ENCODE measurements around the gene RPTOR.
A peak's percentile ranks its signal among the peaks of the same experiment; 100 is the strongest.

Gene RPTOR

GRCh38 chr17:80561541-80562114, 17.0 kb downstream of the RPTOR start:
- Histone ChIP-seq H3K36me3 (replicated peaks) (no peaks in the 10 kb centered on the region), H3K4me3 (ENCODE audit: low read depth, low read length) (no peak overlapping the region), H3K27me3 (replicated peaks) (no peaks in the 10 kb centered on the region), H3K27ac (peak overlapping the region; percentile 93)
- in situ Hi-C loops (cut with HindIII; ENCODE audit: low pct_ligation_motif_present, low sequenced_read_pairs), result no loop called here
- TF ChIP-seq CTCF (IDR thresholded peaks at IDR 0.05; ENCODE audit: low read depth, low read length, missing control alignments), result no peak
- DNase-seq, result peak; percentile 61

- Histone ChIP-seq H3K27me3 (replicated peaks) (no peaks in the 10 kb centered on the region), H3K27ac (no peak overlapping the region), H3K36me3 (replicated peaks) (no peaks in the 10 kb centered on the region), H3K4me3 (ENCODE audit: low read depth, low read length) (no peak overlapping the region)
- in situ Hi-C loops (cut with HindIII; ENCODE audit: low pct_ligation_motif_present, low sequenced_read_pairs), result no loop called here
- no peak for DNase-seq
- TF ChIP-seq CTCF (IDR thresholded peaks at IDR 0.05; ENCODE audit: low read depth, low read length, missing control alignments), result no peak
Observed at GRCh38 chr17:80564545-80564944, 19.9 kb downstream of the RPTOR start.

- Histone ChIP-seq H3K27ac (no peak overlapping the region), H3K4me3 (ENCODE audit: low read depth, low read length) (no peak overlapping the region), H3K36me3 (replicated peaks) (no peaks in the 10 kb centered on the region), H3K27me3 (replicated peaks) (no peaks in the 10 kb centered on the region)
- no peak for TF ChIP-seq CTCF (IDR thresholded peaks at IDR 0.05; ENCODE audit: low read depth, low read length, missing control alignments)
- peak; percentile 9 for DNase-seq
- in situ Hi-C loops (cut with HindIII; ENCODE audit: low pct_ligation_motif_present, low sequenced_read_pairs), result no loop called here
Observed at GRCh38 chr17:80565343-80566053, 20.9 kb downstream of the RPTOR start.

- TF ChIP-seq CTCF (IDR thresholded peaks at IDR 0.05; ENCODE audit: low read depth, low read length, missing control alignments), result no peak
- in situ Hi-C loops (cut with HindIII; ENCODE audit: low pct_ligation_motif_present, low sequenced_read_pairs), result no loop called here
- Histone ChIP-seq H3K27ac (no peak overlapping the region), H3K27me3 (replicated peaks) (no peaks in the 10 kb centered on the region), H3K36me3 (replicated peaks) (no peaks in the 10 kb centered on the region), H3K4me3 (ENCODE audit: low read depth, low read length) (no peak overlapping the region)
- DNase-seq, result peak; percentile 9
Observed at GRCh38 chr17:80566054-80566400, 21.4 kb downstream of the RPTOR start.

GRCh38 chr17:80568246-80568645, 23.6 kb downstream of the RPTOR start:
- TF ChIP-seq CTCF (IDR thresholded peaks at IDR 0.05; ENCODE audit: low read depth, low read length, missing control alignments), result no peak
- Histone ChIP-seq H3K27ac (no peak overlapping the region), H3K27me3 (replicated peaks) (no peaks in the 10 kb centered on the region), H3K36me3 (replicated peaks) (no peaks in the 10 kb centered on the region), H3K4me3 (ENCODE audit: low read depth, low read length) (no peak overlapping the region)
- in situ Hi-C loops (cut with HindIII; ENCODE audit: low pct_ligation_motif_present, low sequenced_read_pairs), result no loop called here
- DNase-seq, result no peak

- Histone ChIP-seq H3K4me3 (ENCODE audit: low read depth, low read length) (no peak overlapping the region), H3K27me3 (replicated peaks) (no peaks in the 10 kb centered on the region), H3K36me3 (replicated peaks) (no peaks in the 10 kb centered on the region), H3K27ac (no peak overlapping the region)
- TF ChIP-seq CTCF (IDR thresholded peaks at IDR 0.05; ENCODE audit: low read depth, low read length, missing control alignments), result no peak
- in situ Hi-C loops (cut with HindIII; ENCODE audit: low pct_ligation_motif_present, low sequenced_read_pairs), result no loop called here
- DNase-seq, result no peak
Observed at GRCh38 chr17:80569924-80570323, 25.3 kb downstream of the RPTOR start.
